H1 (cell line): ENCODE results near the gene ATAD3A. TPM values are rescaled to one million over a fixed set of nuclear protein-coding genes. Genes with fewer than 3 reads are reported as not detected.
A peak's percentile ranks its signal among the peaks of the same experiment; 100 is the strongest.

Experiments
- CTCF ChIA-PET: fragments of 300-600 bp; sonication (Branson Sonifier 250); formaldehyde crosslinking; loops from one replicate; lab custom pipeline; 2021; ENCODE audit not compliant: partially characterized antibody; lab: Charles Lee
- POLR2A ChIA-PET: fragments of 300-600 bp; sonication (Branson Sonifier 250); formaldehyde crosslinking; loops from one replicate; lab custom pipeline; 2021; ENCODE audit warnings: inconsistent platforms; ENCODE audit not compliant: partially characterized antibody; lab: Charles Lee
- DNase-seq, 2 experiments: peaks; one replicate each; pipeline versions ENCODE4 v3.0.0 to v3.0.0-alpha.2; 2010 to 2022; ENCODE audit warnings: low spot score in 2 of 2, low read depth in 1 of 2, mixed read lengths in 1 of 2
- FAIRE-seq: peaks from 2 replicates; lab custom pipeline; 2011; peaks lifted over from hg19 to GRCh38; lab: Jason Lieb, UNC
- H2AFZ ChIP-seq: 2 replicates; pipeline ENCODE4 v1.8.1; 2012; ENCODE audit warnings: low read length, inconsistent platforms
- H2AK5ac ChIP-seq: 2 replicates; pipeline ENCODE4 v1.6.1; 2013; ENCODE audit warnings: low read depth, low read length
- H2BK120ac ChIP-seq: replicated peaks from 2 replicates; pipeline ENCODE3; 2013; ENCODE audit warnings: low read depth, low read length, inconsistent platforms
- H2BK12ac ChIP-seq: 2 replicates; pipeline ENCODE4 v1.6.1; 2013; ENCODE audit warnings: low read depth, low read length
- H2BK15ac ChIP-seq: 2 replicates; pipeline ENCODE4 v1.6.1; 2013; ENCODE audit warnings: low read length
- H2BK20ac ChIP-seq: 2 replicates; pipeline ENCODE4 v1.6.1; 2013; ENCODE audit warnings: low read length
- H2BK5ac ChIP-seq: 2 replicates; pipeline ENCODE4 v1.6.1; 2013; ENCODE audit warnings: low read depth, low read length
- H3K14ac ChIP-seq: 2 replicates; pipeline ENCODE4 v1.6.1; 2013; ENCODE audit warnings: inconsistent platforms; ENCODE audit not compliant: insufficient read length
- H3K18ac ChIP-seq: 2 replicates; pipeline ENCODE4 v1.6.1; 2013; ENCODE audit warnings: low read length; ENCODE audit errors: extremely low read depth
- H3K23ac ChIP-seq: 2 replicates; pipeline ENCODE4 v1.6.1; 2013; ENCODE audit warnings: inconsistent platforms; ENCODE audit not compliant: insufficient read length
- H3K23me2 ChIP-seq: 2 replicates; pipeline ENCODE4 v1.6.1; 2013; ENCODE audit warnings: low read depth, low read length
- H3K27ac ChIP-seq: 2 replicates; pipeline ENCODE4 v1.6.1; 2011; ENCODE audit warnings: low read depth, low read length, inconsistent platforms
- H3K27me3 ChIP-seq, 4 experiments: replicated peaks in 1 of 4; 1 replicate in 1 of 4; 2 replicates in 3 of 4; pipeline versions ENCODE4 v1.6.1 to v1.8.1; 2011 to 2013; ENCODE audit warnings: low read length in 3 of 4, mild to moderate bottlenecking in 3 of 4, inconsistent platforms in 2 of 4, mixed read lengths in 2 of 4, moderate library complexity in 1 of 4; ENCODE audit not compliant: control insufficient read depth in 3 of 4, insufficient read depth in 3 of 4; ENCODE audit errors: extremely low read depth in 1 of 4
- H3K36me3 ChIP-seq, 4 experiments: 2 replicates each; pipeline versions ENCODE4 v1.6.1 to v1.8.1; 2011 to 2013; ENCODE audit warnings: mild to moderate bottlenecking in 4 of 4, low read length in 3 of 4, moderate library complexity in 2 of 4, control low read depth in 1 of 4, inconsistent platforms in 1 of 4; ENCODE audit not compliant: insufficient read depth in 4 of 4, control insufficient read depth in 2 of 4
- H3K4ac ChIP-seq: replicated peaks from 2 replicates; pipeline ENCODE3; 2013; ENCODE audit warnings: low read length, low read depth, mixed read lengths, inconsistent platforms; ENCODE audit not compliant: insufficient read length
- H3K4me1 ChIP-seq, 4 experiments: replicated peaks in 1 of 4; 1 replicate in 1 of 4; 2 replicates in 3 of 4; pipeline versions ENCODE4 v1.6.1 to v1.8.1; 2011 to 2013; ENCODE audit warnings: low read length in 3 of 4, inconsistent platforms in 2 of 4, mixed read lengths in 1 of 4; ENCODE audit not compliant: insufficient read depth in 4 of 4, control insufficient read depth in 3 of 4
- H3K4me2 ChIP-seq, 2 experiments: 2 replicates each; pipeline versions ENCODE4 v1.6.1 to v1.8.1; 2011 to 2013; ENCODE audit warnings: low read depth in 2 of 2, low read length in 2 of 2, control low read depth in 1 of 2, inconsistent platforms in 1 of 2, mild to moderate bottlenecking in 1 of 2; ENCODE audit not compliant: insufficient read depth in 1 of 2
- H3K4me3 ChIP-seq, 4 experiments: fragments of 200-600, 300-600 bp in 1 of 4; sonication (generic), shearing (Covaris generic), sonication (Bioruptor Twin) in 1 of 4; 2 replicates each; pipeline versions ENCODE4 v1.5.1 to v1.8.1; 2011 to 2016; ENCODE audit warnings: low read length in 4 of 4, low read depth in 3 of 4, control low read depth in 2 of 4, inconsistent platforms in 2 of 4, mild to moderate bottlenecking in 2 of 4, mixed read lengths in 1 of 4, moderate library complexity in 1 of 4; ENCODE audit not compliant: insufficient read depth in 2 of 4; ENCODE audit errors: extremely low read depth in 1 of 4
- H3K56ac ChIP-seq: replicated peaks from 2 replicates; pipeline ENCODE3; 2013; ENCODE audit warnings: low read depth, mild to moderate bottlenecking, mixed read lengths, low read length, inconsistent platforms; ENCODE audit not compliant: insufficient read length
- H3K79me1 ChIP-seq: 2 replicates; pipeline ENCODE4 v1.6.1; 2013; ENCODE audit warnings: low read depth, low read length, control low read depth
- H3K79me2 ChIP-seq, 2 experiments: 2 replicates each; pipeline versions ENCODE4 v1.6.1 to v1.8.1; 2012 to 2013; ENCODE audit warnings: low read length in 2 of 2, mild to moderate bottlenecking in 2 of 2, inconsistent platforms in 1 of 2; ENCODE audit not compliant: insufficient read depth in 2 of 2, control insufficient read depth in 1 of 2
- H3K9ac ChIP-seq, 4 experiments: replicated peaks in 1 of 4; 1 replicate in 1 of 4; 2 replicates in 3 of 4; pipeline versions ENCODE4 v1.6.1 to v1.8.1; 2011 to 2013; ENCODE audit warnings: low read depth in 3 of 4, low read length in 3 of 4, control low read depth in 2 of 4, mild to moderate bottlenecking in 2 of 4, moderate library complexity in 2 of 4, inconsistent platforms in 1 of 4; ENCODE audit errors: extremely low read depth in 1 of 4
- H3K9me3 ChIP-seq, 2 experiments: 2 replicates each; pipeline versions ENCODE4 v1.6.1 to v1.8.1; 2012 to 2013; ENCODE audit warnings: mild to moderate bottlenecking in 2 of 2, moderate library complexity in 2 of 2, control low read depth in 1 of 2, inconsistent platforms in 1 of 2, low read depth in 1 of 2, low read length in 1 of 2, mixed read lengths in 1 of 2; ENCODE audit not compliant: insufficient read depth in 2 of 2
- H4K20me1 ChIP-seq, 2 experiments: replicated peaks in 1 of 2; 2 replicates each; pipeline versions ENCODE3 to v1.8.1; 2011 to 2013; ENCODE audit warnings: inconsistent platforms in 2 of 2, low read length in 2 of 2, mild to moderate bottlenecking in 1 of 2; ENCODE audit not compliant: insufficient read depth in 2 of 2, control insufficient read depth in 1 of 2
- H4K5ac ChIP-seq: 2 replicates; pipeline ENCODE4 v1.6.1; 2013; ENCODE audit warnings: low read length, low read depth, mixed read lengths, inconsistent platforms; ENCODE audit not compliant: insufficient read length
- H4K8ac ChIP-seq: 2 replicates; pipeline ENCODE4 v1.8.0; 2013; ENCODE audit warnings: mild to moderate bottlenecking, moderate library complexity, low read length, inconsistent platforms; ENCODE audit not compliant: insufficient read depth; ENCODE audit errors: extremely low read depth
- H4K91ac ChIP-seq: replicated peaks from 2 replicates; pipeline ENCODE3; 2013; ENCODE audit warnings: low read length, mixed read lengths, inconsistent platforms; ENCODE audit not compliant: insufficient read length
- CBX5 ChIP-seq: fragments of 300-800, 300-1000 bp; sonication (generic); IDR thresholded peaks from 2 replicates; pipeline ENCODE4 v1.7.1; 2016; ENCODE audit warnings: antibody characterized with exemption, low read length, low read depth
- EGR1 ChIP-seq: IDR thresholded peaks from 2 replicates; pipeline ENCODE4 v1.6.1; 2011; ENCODE audit warnings: low read depth, low read length, borderline replicate concordance
- KDM5A ChIP-seq: fragments of 200-600 bp; IDR thresholded peaks from 2 replicates; pipeline ENCODE4 v1.7.1; 2012; ENCODE audit warnings: mild to moderate bottlenecking, low read length, inconsistent platforms, mixed read lengths
- TAF7 ChIP-seq: optimal IDR thresholded peaks from 2 replicates; pipeline ENCODE3; 2011; ENCODE audit warnings: low read depth, mild to moderate bottlenecking, inconsistent platforms, low read length, moderate library complexity, borderline replicate concordance
- ZNF274 ChIP-seq: IDR thresholded peaks from 2 replicates; pipeline ENCODE4 v1.7.0; 2012; ENCODE audit warnings: low read length, borderline replicate concordance; ENCODE audit errors: extremely low read depth
- whole genome bisulfite sequencing, 2 experiments: shearing (Covaris generic) in 1 of 2; methylation state at CpG; one replicate each; pipeline versions ENCODE4 v1.1.6 to v1.1.7; 2013 to 2015; ENCODE audit warnings: low lambda C conversion rate in 2 of 2, mixed read lengths in 2 of 2, inconsistent platforms in 1 of 2, low coverage in 1 of 2, missing lambda C conversion rate in 1 of 2; ENCODE audit not compliant: insufficient replicate concordance in 2 of 2, insufficient coverage in 1 of 2, insufficient read length in 1 of 2; ENCODE audit errors: extremely low coverage in 1 of 2, missing lambda C conversion rate in 1 of 2; 5-methylcytosine and 5-hydroxymethylcytosine counted together
- polyA plus RNA-seq, 7 experiments: library from polyadenylated mRNA; depleted of rRNA in 3 of 7; stranded (reverse) in 5 of 7; unstranded in 2 of 7; fragments of >200 nt in 5 of 7; fragments of 200-250 nt in 2 of 7; gene quantifications; 1 replicate in 5 of 7; 2 replicates in 1 of 7; 4 replicates in 1 of 7; pipeline versions ENCODE4 v1.2.1 to v1.2.3, GENCODE V29; 2011 to 2013; ENCODE audit warnings: missing spikeins in 2 of 7, mixed read lengths in 2 of 7
- total RNA-seq: library from RNA; stranded (reverse); fragmentation: NEBNext Ultra II Directional; extraction: Animal tissue kit (Norgen Biotek cat#: 25700); gene quantifications from 2 replicates; pipeline ENCODE4 v1.2.1, GENCODE V29; 2021

ATAD3A gene
- total and polyA plus RNA-seq, 2 of the 8 experiments (the other 6 are each of a cell fraction or from before 2014, with no cell fraction given), result 28.3 to 64.7 TPM

DNA sequence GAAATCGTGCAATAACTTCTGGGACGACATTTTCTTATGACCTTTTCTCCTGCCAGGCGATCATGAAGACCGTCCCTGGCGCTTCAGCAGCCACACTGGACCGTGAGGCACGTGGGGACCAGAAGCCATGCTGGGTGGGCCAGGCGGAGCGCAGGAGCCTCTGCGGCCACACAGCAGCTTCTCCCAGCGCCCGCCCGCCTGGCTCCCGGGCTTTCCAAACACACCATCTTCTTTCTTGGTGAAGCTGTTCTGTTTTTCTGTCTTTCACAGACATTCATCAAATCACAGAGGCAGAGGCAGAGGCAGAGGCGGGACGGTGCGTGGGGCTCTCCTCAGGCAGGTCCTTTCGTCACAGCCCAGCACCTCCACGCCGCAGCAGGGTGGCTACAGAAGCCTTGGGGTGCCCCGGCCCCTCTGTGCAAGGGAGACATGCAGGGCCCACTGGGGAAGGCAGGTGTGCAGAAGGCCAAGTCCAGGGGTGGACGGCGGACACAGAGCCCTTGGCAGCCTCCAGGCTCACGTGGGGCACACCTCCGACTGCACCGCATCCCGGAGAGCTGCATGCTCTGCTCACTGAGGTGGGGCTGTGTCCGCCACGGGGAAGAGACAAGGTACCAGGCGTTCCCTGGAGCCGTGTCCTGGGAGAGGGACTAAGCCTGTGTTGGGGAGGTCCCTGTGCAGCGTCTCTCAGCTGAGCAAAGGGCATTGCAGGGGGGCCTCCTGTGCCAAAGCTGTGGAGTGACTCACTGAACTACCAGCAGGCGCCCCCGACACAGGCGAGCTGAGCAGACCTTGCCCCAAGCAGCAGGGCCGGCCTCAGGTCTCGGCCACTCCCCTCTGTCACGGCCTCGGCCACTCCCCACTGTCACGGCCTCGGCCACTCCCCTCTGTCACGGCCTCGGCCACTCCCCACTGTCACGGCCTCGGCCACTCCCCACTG is 31.1 kb downstream of the ATAD3A start:
- 92% methylated on average over 43 of the region's 45 CpGs; no CpG with 5 or more reads in 1 of the 2 experiments for WGBS, 2 experiments
- H2BK15ac ChIP-seq, result no peak overlapping the region
- no peak overlapping the region for H3K4me3 ChIP-seq
- peaks cover 10% of the 10 kb centered on the region; the same call in 1 of the 2 replicates for H3K23me2 ChIP-seq
- H4K5ac ChIP-seq, result no peak overlapping the region
- no peak overlapping the region for H3K4ac ChIP-seq
- H3K36me3 ChIP-seq, result peaks cover 2 to 18% (median 11%) of the 10 kb centered on the region in 4 experiments; a peak in 5 of 8 replicates
- H3K27me3 ChIP-seq, result no peaks in the 10 kb centered on the region
- H4K20me1 ChIP-seq, result peaks cover 9 to 21% of the 10 kb centered on the region in 2 experiments
- no peak overlapping the region for H3K18ac ChIP-seq
- no peak overlapping the region for H2BK120ac ChIP-seq
- CTCF ChIA-PET, result interaction anchor here (1.2 to 2.1 kb wide), 2 partner anchors 8 to 254 kb away, joined by 3 to 8 read pairs; no protein-coding TSS in a partner anchor
- H3K79me2 ChIP-seq, result peaks cover 0 to 2% of the 10 kb centered on the region in 2 experiments; a peak in 1 of 4 replicates
- no peak overlapping the region for H3K27ac ChIP-seq
- H3K4me1 ChIP-seq, result peaks cover 0 to 5% (median 2%) of the 10 kb centered on the region in 4 experiments; a peak in 3 of 7 replicates
- FAIRE-seq (no peak), DNase-seq (no peak)
- no peak overlapping the region for H2AK5ac ChIP-seq
- peaks cover 7% of the 10 kb centered on the region for H3K79me1 ChIP-seq
- H2AFZ ChIP-seq, result no peak overlapping the region
- no peak overlapping the region for H3K23ac ChIP-seq
- H3K56ac ChIP-seq, result no peak overlapping the region
- H3K9me3 ChIP-seq, result no peaks in the 10 kb centered on the region
- no peak overlapping the region for H4K91ac ChIP-seq
- no peak overlapping the region for H2BK20ac ChIP-seq
- H3K14ac ChIP-seq, result no peak overlapping the region
- POLR2A ChIA-PET, result interaction anchor here (0.7 to 23.0 kb wide), 3 partner anchors 8 to 144 kb away, joined by 3 to 367 read pairs (median 5); partner anchors contain the start of gene CCNL2
- no peak overlapping the region for H3K4me2 ChIP-seq
- no peak overlapping the region for H2BK12ac ChIP-seq
- H4K8ac ChIP-seq, result no peak overlapping the region
- TF ChIP-seq TAF7 (no peak), EGR1 (peak; percentile 62; the same call in 1 of the 2 replicates), CBX5 (no peak), KDM5A (no peak), ZNF274 (no peak)
- H2BK5ac ChIP-seq, result no peak overlapping the region
- no peak overlapping the region for H3K9ac ChIP-seq
